Upper lobe of right lung (tissue), 1 donor: ENCODE results near the gene GTF2F2. TPM values are rescaled to one million over a fixed set of nuclear protein-coding genes. Genes with fewer than 3 reads are reported as not detected.

Source experiments
- ATAC-seq: fragments of 200-7000 bp; cut with Tn5 transposase; one replicate; pipeline ENCODE4 v1.9.1; 2020; ENCODE audit warnings: mild to moderate bottlenecking, moderate library complexity
- DNase-seq: peaks from one replicate; pipeline ENCODE4 v3.0.0-alpha.2; 2020
- H3K27ac ChIP-seq: fragments of 200-600 bp; one replicate; pipeline ENCODE4 v1.8.0; 2022
- H3K27me3 ChIP-seq: fragments of 200-600 bp; one replicate; pipeline ENCODE4 v1.8.0; 2022; ENCODE audit warnings: mild to moderate bottlenecking
- H3K36me3 ChIP-seq: fragments of 200-600 bp; one replicate; pipeline ENCODE4 v1.8.0; 2022
- H3K4me1 ChIP-seq: fragments of 200-600 bp; one replicate; pipeline ENCODE4 v1.8.0; 2022
- H3K4me3 ChIP-seq: fragments of 200-600 bp; one replicate; pipeline ENCODE4 v1.8.0; 2022; ENCODE audit warnings: mild to moderate bottlenecking
- H3K9me3 ChIP-seq: fragments of 200-600 bp; one replicate; pipeline ENCODE4 v1.8.0; 2022
- CTCF ChIP-seq: fragments of 200-600 bp; IDR thresholded peaks from one replicate; pipeline ENCODE4 v1.8.0; 2022; ENCODE audit warnings: antibody characterized with exemption
- intact Hi-C: fragments of 100-400 bp; cut with DNase I; formaldehyde crosslinking; loops from one replicate; pipeline ENCODE4 v1.11.0; 2022
- total RNA-seq: library from RNA; stranded (reverse); fragmentation: NEBNext Ultra II Directional; extraction: Animal tissue kit (Norgen Biotek cat#: 25700); gene quantifications from one replicate; pipeline ENCODE4 v1.2.1, GENCODE V29; 2021
- donor health status: DM: no; HTN: yes; CAD: no; lungs with severe emphysema.

Gene GTF2F2
- total RNA-seq, 1 donor from 2014 or later: 14.6 TPM

- ATAC-seq: peak; percentile 84
- intact Hi-C loops: no loop called here
- no peak for DNase-seq
- Histone ChIP-seq H3K9me3 (no peaks in the 10 kb centered on the region), H3K4me3 (no peak overlapping the region), H3K27me3 (no peaks in the 10 kb centered on the region), H3K4me1 (peaks cover 13% of the 10 kb centered on the region), H3K36me3 (no peaks in the 10 kb centered on the region), H3K27ac (no peak overlapping the region)
- TF ChIP-seq CTCF: no peak
Observed at GRCh38 chr13:45320876-45321629, 200.7 kb downstream of the GTF2F2 start.

GRCh38 chr13:45325806-45326205, 205.5 kb downstream of the GTF2F2 start:
- H3K4me1 ChIP-seq: peaks cover 39% of the 10 kb centered on the region
- peak overlapping the region; percentile 49 for H3K27ac ChIP-seq
- intact Hi-C loops: no loop called here
- H3K4me3 ChIP-seq: no peak overlapping the region
- DNase-seq: no peak
- no peaks in the 10 kb centered on the region for H3K27me3 ChIP-seq
- no peaks in the 10 kb centered on the region for H3K9me3 ChIP-seq
- TF ChIP-seq CTCF: no peak
- ATAC-seq: peak; percentile 72
- H3K36me3 ChIP-seq: no peaks in the 10 kb centered on the region

GRCh38 chr13:45327253-45327955, 207.1 kb downstream of the GTF2F2 start:
- peaks cover 48% of the 10 kb centered on the region for H3K4me1 ChIP-seq
- ATAC-seq: no peak
- no peak for TF ChIP-seq CTCF
- no peak overlapping the region for H3K27ac ChIP-seq
- intact Hi-C loops: no loop called here
- no peaks in the 10 kb centered on the region for H3K27me3 ChIP-seq
- no peaks in the 10 kb centered on the region for H3K36me3 ChIP-seq
- DNase-seq: no peak
- H3K9me3 ChIP-seq: no peaks in the 10 kb centered on the region
- no peak overlapping the region for H3K4me3 ChIP-seq

GRCh38 chr13:45328661-45329111, 208.4 kb downstream of the GTF2F2 start:
- H3K27ac ChIP-seq: no peak overlapping the region
- no peaks in the 10 kb centered on the region for H3K36me3 ChIP-seq
- TF ChIP-seq CTCF: no peak
- DNase-seq (no peak), ATAC-seq (no peak)
- peaks cover 60% of the 10 kb centered on the region for H3K4me1 ChIP-seq
- H3K27me3 ChIP-seq: no peaks in the 10 kb centered on the region
- no peaks in the 10 kb centered on the region for H3K9me3 ChIP-seq
- H3K4me3 ChIP-seq: no peak overlapping the region
- intact Hi-C loops: no loop called here

GRCh38 chr13:45331123-45331619, 210.9 kb downstream of the GTF2F2 start:
- TF ChIP-seq CTCF: no peak
- H3K4me3 ChIP-seq: no peak overlapping the region
- no peaks in the 10 kb centered on the region for H3K27me3 ChIP-seq
- H3K27ac ChIP-seq: no peak overlapping the region
- peaks cover 75% of the 10 kb centered on the region for H3K4me1 ChIP-seq
- H3K36me3 ChIP-seq: peaks cover 14% of the 10 kb centered on the region
- intact Hi-C loops: no loop called here
- ATAC-seq (no peak), DNase-seq (no peak)
- no peaks in the 10 kb centered on the region for H3K9me3 ChIP-seq
